Skeletal muscle cell (primary cell): ENCODE data around the gene PRKCB.
"Not testable (repeated sequence)": the region's sequence is repeated elsewhere in the genome, so short reads cannot be mapped to it uniquely, and the experiment has no call there.

ENCODE experiments used
- DNase-seq: peaks from one replicate; pipeline ENCODE4 v3.0.0-alpha.2; 2010; ENCODE audit warnings: low read depth
- H3K4me3 ChIP-seq: 2 replicates; pipeline ENCODE4 v1.5.1; 2011; ENCODE audit warnings: low read depth, mild to moderate bottlenecking, control low read depth, low read length, moderate library complexity

The PRKCB gene

DNA sequence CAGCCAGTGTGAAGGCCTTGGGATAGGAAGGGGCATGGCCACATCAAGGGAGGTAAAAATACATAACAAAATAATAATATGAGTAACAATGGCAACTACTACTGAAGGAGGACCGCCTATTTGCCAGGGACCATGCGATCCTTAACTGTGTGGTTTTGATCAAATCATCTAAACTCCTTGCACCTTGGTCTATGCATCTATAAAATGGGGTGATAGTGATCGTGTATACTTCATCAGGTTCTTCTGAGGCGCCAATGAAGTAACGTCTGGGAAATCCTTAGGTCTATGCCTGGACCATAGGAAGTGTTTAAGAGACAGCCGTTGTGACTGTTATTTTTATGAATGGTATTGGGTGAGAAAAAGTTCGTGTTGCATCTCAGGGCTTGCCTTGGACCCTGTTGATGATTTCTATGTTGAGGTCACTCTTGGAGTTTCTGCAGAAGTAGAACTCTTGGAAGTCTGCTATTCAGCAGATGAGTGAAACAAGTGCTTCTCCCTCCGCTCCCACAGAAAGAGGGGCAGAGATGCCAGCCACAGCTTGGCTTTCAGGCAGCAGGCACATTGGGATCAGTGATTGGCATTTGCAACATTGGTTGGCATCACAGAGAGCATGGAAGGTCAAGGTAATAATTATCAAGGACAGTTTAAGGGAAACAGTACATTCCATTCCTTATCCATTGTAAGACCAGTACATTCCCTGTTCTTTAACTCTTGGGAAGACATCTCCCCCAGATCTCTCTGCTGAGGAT lies 63.1 kb downstream of the PRKCB start:
- DNase-seq: no peak
- no peak overlapping the region for H3K4me3 ChIP-seq

DNA sequence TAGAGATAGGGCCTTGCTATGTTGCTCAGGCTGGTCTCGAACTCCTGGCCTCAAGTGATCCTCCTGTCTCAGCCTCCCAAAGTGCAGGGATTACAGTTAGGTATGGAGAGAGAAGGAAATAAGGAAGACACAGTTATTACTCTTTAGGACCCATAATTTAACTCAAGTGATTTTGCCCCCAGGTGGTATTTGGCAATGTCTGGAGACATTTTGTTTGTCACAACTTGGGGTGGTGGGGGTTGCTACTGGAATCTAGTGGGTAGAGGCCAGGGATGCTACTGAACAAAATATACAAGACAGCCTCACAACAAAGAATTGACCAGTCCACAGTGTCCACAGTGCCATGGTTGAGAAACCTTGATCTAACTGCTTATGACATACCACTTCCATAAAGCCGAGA lies 64.1 kb downstream of the PRKCB start:
- no peak for DNase-seq
- no peak overlapping the region for H3K4me3 ChIP-seq

DNA sequence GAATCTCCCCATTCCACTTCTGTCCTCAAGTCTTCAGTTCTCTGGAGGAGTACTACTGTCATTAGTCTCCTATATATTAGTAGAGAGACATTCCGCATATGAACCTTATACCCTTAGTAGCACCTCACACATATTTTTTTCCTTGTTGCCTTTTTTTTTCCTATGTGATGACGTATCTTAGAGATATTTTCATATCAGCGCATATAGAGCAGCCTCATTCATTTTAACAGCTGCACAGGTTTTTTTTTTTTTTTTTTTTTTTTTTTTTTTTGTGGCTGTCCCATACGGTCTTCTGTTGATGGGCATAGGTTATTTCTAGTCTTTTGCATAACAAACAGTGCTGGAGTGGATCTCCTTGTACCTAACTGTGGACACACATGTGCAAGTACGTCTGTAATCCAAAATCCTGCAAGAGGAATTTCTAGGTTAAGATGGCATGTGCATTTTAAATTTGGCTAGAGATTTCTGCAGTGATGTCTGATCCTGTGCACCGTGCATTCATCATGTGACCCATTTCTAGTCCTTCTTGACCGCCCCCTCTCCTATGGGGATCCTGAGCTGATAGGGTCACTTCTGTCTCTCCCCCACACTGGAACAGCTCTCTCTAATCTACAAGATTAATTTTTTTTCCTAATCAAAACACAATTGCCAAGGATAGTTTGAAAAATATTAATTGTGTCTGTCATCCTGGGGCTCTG lies 64.8 kb downstream of the PRKCB start:
- no peak overlapping the region for H3K4me3 ChIP-seq
- no peak for DNase-seq

DNA sequence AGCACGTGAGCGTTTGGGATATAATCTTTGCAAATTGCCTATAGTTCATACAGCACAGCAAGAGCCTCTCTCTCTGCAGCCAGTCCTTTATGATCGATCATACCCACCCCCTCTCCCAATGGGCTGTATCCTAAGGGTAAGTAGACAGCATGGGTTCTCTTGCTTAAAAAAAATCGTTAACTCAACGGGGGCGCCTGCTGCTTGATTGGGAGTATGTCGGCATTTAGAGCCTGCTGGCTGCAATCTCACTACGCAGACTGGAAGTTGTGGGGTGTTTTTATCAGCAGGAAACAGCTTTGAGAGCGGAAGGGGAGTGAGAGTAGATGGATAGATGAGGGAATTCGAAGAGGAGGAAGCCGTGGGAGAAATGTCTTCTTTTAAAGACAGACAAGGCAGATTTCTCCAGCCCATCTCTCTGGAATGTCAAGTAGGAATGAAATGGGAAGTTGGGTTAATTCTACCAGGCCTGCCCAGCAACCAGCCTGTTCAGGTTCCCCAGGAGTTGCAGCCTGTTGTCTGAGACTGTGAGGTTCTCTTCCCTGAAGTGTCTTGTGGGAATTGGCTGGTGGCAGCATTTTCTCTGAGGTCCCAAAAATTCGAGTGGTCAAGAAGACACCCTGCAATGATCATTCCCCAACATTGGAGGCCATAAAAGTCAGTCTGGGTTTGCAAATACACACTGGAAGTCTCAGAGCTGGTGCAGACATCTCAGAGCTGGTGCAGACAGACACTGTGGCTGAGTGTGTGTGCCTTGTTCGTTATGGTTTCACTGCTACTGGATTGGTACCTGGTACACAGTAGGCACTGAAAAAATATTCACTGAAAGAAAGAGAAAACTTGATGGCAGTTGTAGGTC lies 65.6 kb downstream of the PRKCB start:
- no peak for DNase-seq
- no peak overlapping the region for H3K4me3 ChIP-seq

DNA sequence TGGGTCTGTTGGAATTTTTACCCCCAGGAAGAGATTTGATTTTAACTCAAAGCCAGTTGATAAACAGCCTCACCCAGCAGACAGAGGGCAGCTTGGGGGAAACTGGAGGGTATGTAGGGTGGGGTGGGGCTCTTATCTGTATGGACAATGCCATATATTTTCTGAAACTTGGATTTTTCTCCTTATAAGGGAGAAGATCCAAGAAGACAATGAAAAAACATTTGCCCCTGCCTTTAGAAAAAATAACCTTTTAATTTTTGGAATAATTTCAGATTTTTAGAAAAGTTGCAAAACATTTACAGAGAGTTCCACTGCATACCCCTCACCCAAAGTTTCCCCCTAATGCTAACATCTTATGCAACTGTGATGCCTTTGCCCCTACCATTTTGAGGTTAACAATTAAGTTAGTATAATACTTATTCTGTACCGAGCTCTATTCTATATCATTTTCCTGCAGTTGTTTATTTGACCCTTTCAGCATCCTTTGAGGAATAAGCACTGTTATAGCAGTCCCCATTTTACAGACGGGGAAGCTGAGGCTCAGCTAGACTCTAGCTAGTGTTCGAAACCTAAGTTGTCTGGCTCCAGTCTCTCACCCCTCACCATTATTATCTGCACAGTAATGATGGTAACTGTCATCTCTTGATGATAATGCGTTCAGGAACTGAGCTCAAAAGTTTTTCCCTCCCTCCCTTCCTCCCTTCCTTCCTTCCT lies 66.4 kb downstream of the PRKCB start:
- DNase-seq: no peak
- H3K4me3 ChIP-seq: no peak overlapping the region

DNA sequence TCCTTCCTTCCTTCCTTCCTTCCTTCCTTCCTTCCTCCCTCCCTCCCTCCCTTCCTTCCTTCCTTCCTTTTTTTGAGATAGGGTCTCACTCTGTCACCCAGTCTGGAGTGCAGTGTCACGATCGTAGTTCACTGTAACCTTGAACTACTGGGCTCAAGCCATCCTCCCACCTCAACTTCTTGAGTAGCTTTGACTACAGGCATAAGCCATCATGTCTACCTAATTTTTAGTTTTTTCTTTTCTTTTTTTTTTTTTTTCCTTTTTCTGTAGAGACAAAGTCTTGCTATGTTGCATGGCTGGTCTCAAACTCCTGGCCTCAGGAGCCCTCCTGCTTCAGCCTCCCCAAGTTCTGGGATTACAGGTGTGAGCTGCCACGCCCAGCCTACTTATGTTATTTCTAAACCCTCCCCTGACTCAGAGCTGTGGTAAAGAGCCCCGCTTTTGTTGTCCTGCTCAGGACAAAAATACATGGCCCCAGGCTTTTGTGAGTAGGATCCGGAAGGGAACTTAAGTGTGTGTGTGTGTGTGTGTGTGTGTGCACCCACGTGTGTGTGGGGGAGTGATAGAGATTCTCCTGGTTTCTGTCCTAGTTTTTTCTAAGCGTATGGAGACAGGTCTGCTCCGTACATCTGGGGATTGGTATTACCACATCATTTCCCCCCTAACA lies 67.1 kb downstream of the PRKCB start:
- H3K4me3 ChIP-seq: no peak overlapping the region
- DNase-seq: no peak

DNA sequence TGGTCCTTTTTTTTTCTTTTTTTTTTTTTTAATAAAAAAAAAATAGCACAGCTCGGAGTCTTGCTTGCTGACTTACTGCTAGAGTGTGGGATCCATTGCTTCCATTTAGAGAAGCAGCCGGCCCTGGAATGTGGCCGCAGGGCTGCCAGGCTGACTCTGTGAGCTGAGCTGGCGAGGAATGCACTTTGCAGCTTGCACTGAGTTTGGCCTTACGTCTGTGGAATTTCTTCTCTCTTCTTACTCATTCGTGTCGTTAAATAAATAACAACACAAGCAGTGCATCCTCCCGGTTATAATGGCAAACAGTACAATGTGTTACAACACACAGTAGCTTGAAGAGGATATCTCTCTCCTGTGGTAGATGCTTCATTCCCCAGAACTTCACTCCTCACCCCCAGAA lies 69.2 kb downstream of the PRKCB start:
- no peak overlapping the region for H3K4me3 ChIP-seq
- DNase-seq: no peak

DNA sequence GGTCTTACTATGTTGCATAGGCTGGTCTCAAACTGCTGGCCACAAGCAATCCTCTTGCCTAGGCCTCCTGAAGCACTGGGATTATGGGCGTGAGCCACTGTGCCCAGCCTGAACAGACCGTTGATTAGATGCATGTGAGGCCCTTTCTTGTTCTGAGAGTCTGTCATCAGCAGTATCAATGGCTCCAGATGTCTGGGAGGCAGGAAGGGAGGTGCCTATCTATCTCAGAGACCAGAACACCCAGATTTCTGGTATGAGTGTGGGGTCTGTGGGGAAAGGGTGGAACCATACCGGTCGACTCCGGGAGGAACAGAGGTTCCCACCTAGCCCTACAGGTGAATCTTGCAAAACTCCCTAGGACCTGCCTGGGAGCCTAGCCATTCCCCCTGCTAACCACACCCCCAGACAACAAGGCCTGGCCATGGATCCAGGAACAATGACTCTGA lies 71.7 kb downstream of the PRKCB start:
- no peak overlapping the region for H3K4me3 ChIP-seq
- DNase-seq: no peak

DNA sequence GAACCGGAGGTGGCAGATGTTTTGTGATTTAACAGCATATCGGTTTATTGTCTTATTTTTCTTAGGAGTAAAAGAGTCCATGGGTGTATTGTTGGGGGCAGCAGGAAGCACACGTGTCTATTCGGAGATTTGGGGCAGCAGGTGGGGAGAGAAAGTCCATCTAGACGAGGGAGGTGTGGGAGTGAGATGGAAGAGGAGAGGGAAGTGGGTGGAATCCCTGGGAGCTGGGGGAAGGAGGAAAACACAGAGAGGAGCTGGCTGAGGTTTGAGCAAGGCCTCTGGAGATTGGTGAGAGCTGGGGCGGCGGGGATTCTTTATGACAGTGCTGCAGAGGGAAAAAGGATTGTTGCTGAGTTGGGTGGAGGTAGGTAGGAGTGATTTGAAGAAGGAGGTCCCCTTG lies 72.1 kb downstream of the PRKCB start:
- H3K4me3 ChIP-seq: no peak overlapping the region
- DNase-seq: no peak

DNA sequence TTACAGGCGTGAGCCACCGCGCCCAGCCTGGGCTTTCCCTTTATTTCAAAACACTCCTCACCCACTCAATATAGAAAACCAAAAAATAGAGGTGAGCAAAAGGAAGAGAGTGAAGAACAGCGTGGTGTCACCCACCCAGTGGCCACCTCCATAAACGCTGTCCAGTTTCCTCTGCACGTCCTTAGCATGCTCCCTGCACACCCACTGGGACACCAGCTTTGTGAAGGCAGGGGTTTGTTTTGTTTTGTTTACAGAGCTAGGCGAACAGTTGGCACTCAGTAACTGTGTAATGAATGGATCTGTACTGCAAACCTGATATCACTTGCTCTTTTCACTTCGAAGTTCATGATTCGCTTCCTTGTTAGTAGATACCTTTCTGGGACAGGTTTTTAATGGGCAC lies 73.0 kb downstream of the PRKCB start:
- H3K4me3 ChIP-seq: no peak overlapping the region
- no peak for DNase-seq

DNA sequence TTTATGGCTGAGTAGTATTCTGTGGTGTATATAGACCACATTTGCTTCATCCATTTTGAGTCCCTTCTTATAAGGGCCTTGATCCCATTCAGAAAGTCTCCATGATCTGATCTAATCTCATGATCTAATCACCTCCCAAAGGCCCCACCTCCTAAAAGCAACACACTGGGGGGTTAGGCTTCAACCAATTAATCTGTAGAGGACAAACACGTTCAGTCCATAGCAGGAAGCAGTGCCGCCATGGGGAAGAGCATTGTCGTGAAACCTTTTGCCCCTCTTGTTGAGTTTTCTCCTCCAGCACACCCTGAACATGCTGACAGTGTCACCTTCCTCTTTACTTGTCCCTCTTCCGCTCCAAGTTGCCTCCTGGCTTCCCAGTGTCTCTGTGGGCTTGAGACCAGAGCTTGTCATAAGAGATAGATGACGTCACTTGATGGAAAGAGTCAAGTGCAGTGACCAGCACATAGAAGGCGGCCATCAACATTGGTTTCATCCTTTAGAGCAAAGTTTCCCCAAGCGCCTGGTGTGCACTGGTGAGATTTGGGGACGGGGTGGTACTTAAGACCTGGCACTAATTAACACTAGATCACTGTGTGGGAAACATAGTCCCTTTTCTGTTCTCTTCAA lies 74.1 kb downstream of the PRKCB start:
- no peak for DNase-seq
- no peak overlapping the region for H3K4me3 ChIP-seq

DNA sequence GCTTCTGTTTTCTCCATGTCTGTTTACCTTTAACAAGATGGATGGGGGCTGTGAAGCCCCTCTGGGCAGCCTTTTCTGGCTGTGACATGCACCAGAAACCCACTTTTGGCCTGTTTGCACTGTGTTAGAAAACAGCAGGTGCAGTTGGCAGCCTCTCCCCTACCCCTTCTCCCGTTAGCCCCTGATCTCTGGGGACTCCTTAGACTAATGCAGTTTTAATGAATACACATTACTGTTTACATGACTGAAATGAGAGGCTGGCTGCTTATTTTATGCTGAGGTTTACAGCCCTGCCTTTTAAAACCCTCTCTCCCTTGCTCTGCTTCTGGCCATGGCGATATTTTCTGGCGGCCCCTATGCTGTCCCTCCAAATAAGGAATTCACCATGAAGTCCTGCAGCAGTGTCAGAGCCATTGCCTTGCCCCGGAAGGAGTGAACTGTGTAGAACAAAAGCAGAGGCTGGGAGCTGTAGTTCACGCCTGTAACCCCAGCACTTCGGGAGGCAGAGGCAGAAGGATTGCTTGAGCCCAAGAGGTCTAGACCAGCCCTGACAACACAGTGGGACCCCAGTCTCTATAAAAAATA lies 79.3 kb downstream of the PRKCB start:
- no peak overlapping the region for H3K4me3 ChIP-seq
- no peak for DNase-seq

DNA sequence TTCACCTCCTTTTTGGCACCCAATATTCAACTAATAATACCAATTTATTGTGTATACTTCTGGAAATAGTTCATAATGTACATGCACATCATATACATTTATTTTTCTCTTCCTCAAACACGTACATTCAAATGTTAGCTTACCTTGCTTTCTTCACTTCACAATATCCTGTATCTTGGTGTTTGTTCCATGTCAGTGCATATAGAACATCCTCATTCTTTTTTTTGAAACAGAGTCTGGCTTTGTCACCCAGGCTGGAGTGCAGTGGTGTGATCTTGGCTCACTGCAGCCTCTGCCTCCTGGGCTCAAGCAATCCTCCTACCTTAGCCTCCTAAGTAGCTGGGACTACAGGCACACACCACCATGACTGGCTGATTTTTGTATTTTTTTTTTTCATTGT lies 80.8 kb downstream of the PRKCB start:
- H3K4me3 ChIP-seq, DNase-seq: not testable (repeated sequence)

DNA sequence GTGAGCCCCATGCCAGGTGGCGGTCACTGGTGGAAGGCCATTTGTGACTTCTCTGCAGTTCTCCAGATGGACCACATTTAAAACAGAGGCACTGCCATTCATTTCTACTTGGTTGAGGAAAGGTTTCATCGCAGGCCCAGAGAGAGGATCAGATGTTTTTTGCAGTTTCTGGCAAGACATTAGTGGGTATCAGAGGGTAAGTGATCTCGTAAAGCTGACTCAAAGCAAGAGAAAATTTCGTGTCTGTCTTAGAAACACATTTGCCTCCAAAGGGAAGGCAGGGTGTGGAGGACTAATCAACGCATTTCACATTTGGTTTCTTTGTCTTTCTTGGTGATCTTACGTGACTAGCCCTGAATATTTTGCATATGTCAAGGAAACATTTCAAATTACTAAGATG lies 81.8 kb downstream of the PRKCB start:
- DNase-seq: no peak
- no peak overlapping the region for H3K4me3 ChIP-seq

DNA sequence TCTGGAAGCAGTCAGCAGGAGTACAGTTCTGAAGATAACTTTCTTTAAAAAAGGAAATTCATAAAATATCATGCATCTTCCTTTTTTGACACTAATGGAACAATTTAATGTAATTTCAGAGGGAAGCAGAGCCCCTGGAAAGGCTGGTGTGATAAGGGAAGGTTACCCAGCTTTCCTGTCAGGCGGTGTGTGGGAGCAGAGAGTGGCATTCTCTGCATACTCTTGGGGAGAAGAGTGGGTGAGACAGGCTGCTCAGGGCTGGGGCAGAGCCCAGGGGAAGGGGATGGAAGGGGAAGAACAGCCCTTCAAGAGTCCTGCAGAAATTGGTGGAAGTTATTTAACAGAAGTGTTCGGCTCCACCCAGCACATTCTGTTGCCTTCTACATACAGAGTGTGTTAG lies 84.7 kb downstream of the PRKCB start:
- H3K4me3 ChIP-seq: no peak overlapping the region

DNA sequence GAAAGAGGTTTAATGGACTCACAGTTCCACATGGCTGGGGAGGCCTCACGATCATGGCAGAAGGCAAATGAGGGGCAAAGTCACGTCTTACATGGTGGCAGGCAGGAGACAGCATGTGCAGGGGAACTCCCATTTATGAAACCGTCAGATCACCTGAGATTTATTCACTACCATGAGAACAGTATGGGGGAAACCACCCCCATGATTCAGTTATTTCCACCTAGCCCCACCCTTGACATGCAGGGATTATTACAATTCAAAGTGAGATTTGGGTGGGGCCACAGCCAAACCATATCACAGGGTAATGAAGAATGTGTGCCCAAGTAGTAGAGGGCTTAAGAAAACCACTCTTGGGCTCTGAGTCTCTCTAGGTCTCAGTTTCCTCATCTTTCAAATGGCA lies 85.1 kb downstream of the PRKCB start:
- DNase-seq: no peak

More for the DNA sequence above, 84.7 kb downstream of the PRKCB start:
- DNase-seq: no peak

DNA sequence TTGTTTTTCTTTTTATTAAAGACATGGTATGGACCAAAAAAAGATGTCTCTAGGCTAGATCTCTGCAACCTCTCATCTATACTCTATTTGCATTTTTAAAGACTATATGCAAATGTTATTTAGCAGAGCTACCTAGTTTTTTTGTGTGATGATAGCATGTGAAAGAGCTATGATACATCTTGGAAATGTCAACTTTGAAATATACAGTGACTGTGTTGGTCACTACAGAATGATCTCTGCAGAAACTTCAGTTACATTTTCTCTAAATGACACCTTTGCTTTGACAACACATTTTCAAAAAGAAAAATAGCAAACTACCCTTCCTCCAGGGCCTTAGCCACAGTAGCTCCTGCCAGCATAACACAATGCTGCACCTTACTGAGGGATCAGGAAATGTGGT lies 86.6 kb downstream of the PRKCB start:
- H3K4me3 ChIP-seq: no peak overlapping the region
- no peak for DNase-seq

More for the DNA sequence above, 85.1 kb downstream of the PRKCB start:
- H3K4me3 ChIP-seq: no peak overlapping the region

DNA sequence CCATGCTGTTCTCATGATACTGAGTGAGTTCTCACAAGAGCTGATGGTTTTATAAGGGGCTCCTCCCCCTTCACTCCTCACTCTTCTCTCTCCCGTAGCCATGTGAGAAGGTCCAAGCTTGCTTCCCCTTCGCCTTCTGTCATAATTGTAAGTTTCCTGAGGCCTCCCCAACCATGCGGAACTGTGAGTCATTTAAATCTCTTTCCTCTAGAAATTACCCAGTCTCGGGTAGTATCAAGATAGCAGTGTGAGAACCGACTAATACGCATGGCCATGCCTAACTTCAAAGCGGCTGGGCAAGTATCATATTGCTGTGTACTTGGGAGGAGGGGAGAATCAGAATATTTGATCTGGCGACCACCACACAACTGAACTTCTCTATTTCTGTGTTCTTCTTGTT lies 88.3 kb downstream of the PRKCB start:
- no peak for DNase-seq
- H3K4me3 ChIP-seq: no peak overlapping the region
